OCI-M1 (cell line): Measurements from ENCODE around the gene TRERF1.
A peak's percentile ranks its signal among the peaks of the same experiment; 100 is the strongest.

Experiments
- DNase-seq: peaks from one replicate; lab custom pipeline; 2025; lab: John Stamatoyannopoulos, UW

TRERF1 gene

DNA sequence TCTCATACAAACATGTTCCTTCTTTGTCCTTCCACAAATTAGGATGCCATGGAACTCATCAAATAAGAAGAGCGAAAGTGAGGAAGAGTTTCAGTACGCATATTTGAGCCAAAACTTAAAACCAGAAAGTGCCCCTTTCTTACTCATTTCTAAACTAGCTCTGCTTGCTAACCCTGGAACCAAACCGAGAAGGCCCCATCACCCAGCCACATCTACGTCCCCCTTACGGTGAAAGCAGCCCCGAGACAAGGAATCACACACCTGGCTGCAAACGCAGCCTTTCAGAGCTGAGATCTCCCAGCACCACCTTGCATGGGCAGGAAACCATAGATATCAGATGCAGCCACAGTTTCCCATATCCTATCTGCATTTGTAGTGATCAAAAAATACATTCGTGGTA lies 28.5 kb downstream of the TRERF1 start:
- no peak for DNase-seq

DNA sequence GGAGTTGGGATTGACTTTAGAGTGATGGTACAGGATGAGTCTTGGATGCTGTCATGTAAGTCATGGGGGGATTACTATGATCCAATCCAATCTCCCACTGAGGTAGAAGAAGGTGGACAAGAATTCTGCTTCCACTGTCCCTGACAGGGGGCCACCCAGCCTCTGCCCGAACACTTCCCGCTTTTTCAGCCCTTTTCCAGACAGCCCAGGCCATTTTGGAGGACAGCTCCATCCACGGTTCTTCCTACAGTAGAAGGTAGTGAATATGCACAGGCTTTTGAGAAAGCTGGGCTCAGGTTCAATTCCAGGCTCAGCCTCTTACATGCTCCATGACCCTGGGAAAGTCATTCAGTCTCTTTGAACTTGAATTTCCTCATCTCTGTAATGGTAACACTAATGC lies 31.0 kb downstream of the TRERF1 start:
- DNase-seq: no peak

DNA sequence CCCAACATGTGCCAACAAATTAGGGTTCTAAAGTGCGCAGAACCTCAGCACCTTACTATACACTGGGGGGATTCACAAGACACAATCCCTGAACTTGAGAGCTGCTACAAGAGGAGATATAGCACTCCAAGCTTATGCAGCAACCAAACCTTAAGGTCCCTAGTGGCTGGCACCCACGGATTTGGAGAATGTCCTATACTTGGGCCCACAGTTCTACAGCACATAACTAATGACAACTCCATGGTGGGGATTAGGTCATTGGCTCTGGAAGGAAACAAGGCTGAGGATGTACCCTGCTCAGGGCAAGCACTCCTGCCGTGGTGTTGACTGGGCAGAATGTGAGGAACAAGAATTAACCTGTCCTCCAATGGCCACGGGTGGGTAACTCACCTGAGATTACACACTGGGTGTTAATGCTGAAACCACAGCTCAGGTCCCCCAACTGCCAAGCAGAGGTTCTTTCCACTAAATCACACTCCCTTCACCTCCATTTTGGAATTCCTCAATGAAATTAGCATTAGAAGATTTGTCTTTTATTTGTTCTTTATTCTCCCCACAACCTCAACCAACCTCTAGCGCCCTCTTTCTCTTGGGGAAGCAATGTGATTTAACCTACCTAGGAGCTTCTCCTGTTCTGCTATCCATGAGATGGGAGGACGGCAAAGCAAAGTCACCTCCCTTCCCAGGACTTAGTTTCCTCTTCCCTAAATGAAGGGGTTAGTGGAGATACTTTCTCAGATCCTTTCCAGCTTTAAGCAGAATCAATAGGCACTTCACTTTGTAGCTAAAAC lies 32.0 kb downstream of the TRERF1 start:
- no peak for DNase-seq

- no peak for DNase-seq
Measured at GRCh38 chr6:42418724-42419123, 33.0 kb downstream of the TRERF1 start.

GRCh38 chr6:42417641-42418112 lies 34.0 kb downstream of the TRERF1 start:
- DNase-seq: no peak

DNA sequence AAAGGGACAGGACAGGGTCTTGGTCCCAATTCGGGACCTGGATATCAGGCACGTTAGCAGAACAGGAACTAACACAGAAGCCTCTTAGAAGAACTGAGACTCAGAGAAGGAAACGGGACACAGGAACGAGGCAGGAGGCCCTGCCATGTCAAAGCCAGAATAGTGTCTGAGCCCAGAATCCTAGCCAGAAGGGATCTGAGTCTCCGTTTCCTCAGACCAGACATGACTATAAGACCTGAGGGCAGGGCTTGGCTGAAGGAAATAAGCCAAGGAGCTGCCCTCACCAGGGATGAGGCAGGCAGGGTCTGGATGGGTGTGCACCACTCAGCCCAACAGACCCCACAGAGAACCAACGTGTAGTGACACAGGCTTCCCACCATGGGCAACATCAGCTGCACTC lies 40.3 kb downstream of the TRERF1 start:
- no peak for DNase-seq

- no peak for DNase-seq
Measured at GRCh38 chr6:42410861-42411260, 40.9 kb downstream of the TRERF1 start.

GRCh38 chr6:42409581-42409980 lies 42.1 kb downstream of the TRERF1 start:
- peak; percentile 86 for DNase-seq

DNA sequence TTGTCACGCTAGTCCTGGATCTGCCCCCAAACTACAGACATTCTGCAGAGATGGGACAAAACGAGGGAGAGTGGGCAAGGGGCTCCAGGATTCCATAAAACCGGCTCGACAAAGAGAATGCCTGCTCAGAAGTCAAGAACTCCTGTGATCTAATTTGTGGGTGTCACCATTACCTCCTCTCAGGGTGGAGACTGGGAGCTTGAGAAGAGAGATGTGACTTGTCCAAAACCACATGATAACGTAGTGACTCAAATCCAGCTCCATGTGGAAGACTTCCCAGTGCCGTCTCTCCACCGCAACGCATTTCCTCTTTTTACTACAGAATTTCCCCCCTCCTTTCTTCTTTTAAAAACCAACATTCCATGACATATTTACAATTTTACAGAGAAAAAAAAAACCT lies 44.3 kb downstream of the TRERF1 start:
- no peak for DNase-seq

DNA sequence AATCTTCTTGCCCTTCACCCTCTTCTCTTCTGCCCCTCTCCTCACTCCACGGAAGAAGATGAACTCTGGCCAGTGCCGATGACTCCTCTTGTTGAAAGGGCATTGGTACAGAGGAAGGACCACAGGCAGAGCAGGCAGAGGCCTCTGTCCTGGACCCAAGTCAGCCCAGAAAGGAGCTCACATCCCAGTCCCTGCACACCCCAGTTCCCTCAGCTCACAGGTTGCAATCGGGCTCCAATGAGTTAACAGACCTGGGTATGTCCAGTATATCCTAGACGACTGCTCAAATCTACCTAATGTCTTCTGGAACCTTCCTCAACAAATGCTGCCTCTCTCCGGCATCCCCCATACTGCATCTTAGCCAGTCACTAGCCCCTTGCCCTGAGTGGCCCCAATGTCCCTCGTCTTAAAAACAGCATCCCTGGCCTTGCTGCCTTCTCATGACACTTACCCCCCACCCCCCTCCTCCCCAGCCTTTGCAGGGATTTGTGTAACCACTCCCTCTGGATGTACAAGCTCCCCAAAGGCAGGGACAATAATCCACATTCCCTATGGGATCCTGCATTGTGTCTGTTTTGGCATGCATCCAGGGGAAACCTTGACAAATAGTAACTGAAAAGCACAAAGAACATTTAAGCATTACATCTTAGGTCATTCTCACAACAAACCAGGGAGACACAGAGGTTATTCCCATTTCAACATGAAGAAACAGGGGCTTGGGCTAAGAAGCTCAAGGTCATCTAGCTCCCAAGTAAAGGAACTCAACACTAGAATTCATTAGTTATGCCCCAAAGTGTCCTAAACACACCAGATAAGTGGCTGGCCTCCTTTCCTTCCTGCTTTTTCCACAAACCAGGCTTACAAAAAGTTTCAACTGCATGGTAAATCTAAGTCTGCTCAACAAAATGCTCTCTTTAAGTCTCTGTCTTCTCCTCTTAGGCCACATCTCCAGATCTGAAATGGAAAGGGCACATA lies 45.1 kb downstream of the TRERF1 start:
- DNase-seq: no peak

GRCh38 chr6:42405021-42405420 lies 46.7 kb downstream of the TRERF1 start:
- DNase-seq: no peak

DNA sequence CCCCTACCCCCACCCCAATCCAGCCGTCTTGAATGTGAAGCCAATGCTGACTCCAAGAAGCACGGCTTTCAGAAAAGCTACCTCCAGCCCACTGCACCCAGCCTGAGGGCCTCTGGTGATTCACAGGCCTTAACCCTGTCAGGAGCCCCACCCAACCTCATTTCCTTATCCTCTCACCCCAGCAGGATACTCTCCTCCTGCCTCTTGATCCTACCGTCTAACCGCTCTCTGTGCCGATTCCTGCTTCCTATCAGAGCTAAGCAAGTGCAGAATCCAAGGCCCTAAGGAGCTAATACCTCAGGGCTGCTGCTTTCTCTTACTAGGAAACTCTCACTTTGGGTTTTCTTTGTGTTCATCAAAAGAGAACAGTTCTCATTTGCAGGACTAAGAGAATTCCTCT lies 47.2 kb downstream of the TRERF1 start:
- DNase-seq: peak; percentile 19

- DNase-seq: no peak
Measured at GRCh38 chr6:42403831-42404230, 47.9 kb downstream of the TRERF1 start.

DNA sequence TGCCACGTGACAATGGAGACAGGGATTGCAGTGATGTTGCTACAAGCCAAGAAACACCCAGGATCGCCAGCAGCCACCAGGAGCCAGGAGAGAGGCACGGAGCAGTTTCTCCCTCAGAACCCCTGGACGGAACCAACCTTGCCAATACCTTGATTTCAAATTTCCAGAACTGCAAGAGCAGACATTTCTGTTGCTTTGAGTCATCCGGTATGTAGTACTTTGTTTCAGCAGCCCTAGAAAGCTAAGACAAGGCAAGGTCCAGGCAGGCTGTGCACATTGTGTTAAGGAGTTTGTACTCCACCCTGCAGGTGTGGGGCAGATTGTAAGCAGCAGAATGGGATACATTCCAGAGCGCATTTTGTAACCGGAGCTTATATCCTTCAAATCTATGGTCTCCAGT lies 48.3 kb downstream of the TRERF1 start:
- DNase-seq: no peak

- no peak for DNase-seq
Measured at GRCh38 chr6:42402184-42402583, 49.5 kb downstream of the TRERF1 start.

DNA sequence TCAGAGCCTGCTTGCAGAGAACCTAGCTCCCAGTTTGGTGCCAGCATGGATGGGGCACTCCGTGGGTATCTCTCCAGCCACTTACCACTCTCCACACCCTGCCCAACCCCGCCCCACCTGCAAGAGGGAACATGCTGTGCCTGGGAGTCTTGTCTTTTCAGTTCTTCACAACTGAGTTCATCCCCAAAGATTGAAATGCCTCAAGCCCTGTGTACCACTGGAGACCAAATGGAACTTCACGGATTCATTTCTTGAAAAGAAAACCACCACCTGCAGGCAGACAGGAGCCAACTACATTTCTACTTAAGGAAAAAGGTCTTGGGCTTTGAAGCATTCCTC lies 50.1 kb downstream of the TRERF1 start:
- DNase-seq: no peak

DNA sequence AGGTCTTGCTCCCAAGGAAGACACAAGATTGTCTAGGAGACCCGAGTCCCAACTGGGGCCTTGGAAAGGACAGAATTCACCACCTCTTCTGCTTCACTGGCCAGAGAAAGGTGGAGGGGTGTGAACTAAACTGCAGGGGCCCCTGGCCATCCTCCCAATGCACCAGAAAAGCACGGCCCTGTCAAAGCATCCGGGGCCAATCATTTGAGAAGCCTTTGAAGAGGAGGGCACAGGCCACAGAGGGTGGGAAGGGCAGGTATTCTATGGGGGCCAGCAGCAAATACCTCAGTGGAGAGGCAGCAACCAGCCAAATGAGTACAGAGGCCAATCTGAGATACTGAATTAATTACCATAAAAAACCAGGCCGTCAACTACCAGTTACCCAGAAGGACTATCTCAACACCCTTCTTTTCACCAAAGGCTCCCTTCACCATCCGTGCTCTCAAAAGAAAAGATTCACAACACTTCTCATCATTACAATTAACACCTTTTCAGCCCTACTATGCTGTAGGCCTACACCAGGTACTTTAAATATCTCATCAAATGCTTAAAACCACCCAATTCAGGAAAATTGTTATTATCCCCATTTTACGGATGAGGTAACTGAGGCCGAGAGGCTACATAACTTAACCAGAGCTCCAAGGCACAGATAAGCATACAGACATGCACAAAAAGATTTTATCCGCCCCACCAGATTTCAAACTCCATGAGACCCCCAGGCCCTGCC lies 50.7 kb downstream of the TRERF1 start:
- DNase-seq: no peak

DNA sequence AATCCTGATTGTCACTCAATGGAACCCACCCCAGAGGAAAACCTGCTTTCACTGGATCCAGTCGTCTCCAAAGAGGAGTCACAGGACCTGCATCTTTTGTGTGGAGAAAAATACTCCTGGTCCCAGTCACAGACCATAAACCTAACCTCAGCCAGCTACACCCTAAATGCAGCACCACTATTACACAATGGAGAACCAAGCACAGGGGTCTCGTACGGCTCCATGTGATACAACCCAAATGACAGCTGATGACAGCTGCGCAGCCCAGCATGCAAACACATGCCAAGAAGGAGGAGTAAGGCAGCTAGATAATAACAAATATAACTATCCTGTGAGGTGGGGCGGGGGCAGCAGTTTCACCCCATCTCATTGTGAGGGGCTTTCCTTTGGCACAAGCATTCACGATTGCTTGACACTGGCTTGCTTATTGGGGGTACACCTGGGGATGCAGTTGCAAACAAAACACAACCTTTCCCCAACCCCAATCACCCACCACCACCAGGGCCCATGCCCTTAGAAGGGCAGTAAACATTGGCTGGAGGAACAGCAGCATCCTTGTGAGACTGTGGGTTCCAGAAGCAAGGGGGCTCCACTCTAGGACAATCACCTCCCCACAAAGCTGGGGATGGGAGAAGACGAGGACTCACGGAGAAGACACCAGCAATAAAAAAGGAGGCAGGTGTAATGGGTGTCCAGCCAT lies 51.5 kb downstream of the TRERF1 start:
- no peak for DNase-seq

GRCh38 chr6:42396720-42397119 lies 55.0 kb downstream of the TRERF1 start:
- no peak for DNase-seq

DNA sequence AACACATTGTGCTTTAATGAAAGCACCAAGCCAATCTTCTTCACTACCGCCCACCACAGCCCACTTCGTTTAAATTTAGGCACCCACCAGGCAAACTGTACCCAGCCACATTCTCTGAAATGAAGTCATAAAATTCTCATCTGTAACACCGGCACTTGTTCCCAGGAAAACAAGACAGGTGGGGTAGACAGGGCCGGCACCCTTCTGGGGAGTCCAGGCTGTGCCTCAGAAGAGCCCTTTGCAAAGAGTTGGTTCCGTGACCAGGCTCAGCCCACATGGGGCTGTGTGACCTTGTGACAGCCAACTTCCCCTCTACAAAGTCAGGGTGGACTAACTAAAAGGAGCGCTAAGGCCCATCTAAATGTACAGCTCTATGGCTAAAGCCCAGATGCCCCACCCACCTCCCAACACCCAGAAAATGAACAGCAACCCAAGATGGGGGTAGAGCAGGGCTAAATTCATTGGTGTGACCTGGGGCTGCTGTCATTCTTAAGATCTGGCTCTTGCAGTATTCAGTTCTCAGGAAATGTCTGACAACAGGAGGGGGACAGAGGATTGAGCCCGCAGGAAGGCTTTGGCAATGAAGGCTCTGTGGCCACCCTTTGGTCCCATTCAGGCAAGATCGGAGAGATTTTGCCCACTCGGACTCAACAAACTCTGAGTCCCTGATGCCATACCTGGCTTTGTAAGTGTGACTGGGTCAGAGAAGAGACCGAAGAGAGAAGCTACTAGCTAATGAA lies 56.7 kb downstream of the TRERF1 start:
- no peak for DNase-seq

DNA sequence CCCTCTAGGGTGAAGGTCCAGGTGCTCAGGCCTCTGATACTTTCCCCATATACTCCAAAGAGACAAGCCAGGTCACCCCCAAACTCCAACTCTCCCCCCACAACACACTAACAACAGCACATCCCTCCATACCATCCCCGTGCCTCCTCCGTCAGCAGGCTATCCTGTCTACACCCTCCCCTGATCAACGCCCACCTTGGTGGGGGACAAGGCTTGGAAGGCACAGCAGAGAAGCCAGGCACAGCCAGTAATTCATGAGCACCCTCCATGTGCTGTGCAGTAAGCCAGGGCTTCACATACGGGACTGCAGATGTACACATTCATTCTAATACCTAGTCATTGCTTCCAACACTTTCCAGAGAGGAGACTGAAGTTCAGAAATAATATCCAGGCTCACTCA lies 57.6 kb downstream of the TRERF1 start:
- no peak for DNase-seq
